GM18858 (cell line): ENCODE results near the gene CACNA1I.
"Not testable (repeated sequence)": the region's sequence is repeated elsewhere in the genome, so short reads cannot be mapped to it uniquely, and the experiment has no call there.

Source experiments
- ATAC-seq: cut with Tn5 transposase; IDR thresholded peaks from one replicate; pipeline ENCODE4 v1.9.1; 2021; ENCODE audit not compliant: unreplicated experiment

CACNA1I gene

DNA sequence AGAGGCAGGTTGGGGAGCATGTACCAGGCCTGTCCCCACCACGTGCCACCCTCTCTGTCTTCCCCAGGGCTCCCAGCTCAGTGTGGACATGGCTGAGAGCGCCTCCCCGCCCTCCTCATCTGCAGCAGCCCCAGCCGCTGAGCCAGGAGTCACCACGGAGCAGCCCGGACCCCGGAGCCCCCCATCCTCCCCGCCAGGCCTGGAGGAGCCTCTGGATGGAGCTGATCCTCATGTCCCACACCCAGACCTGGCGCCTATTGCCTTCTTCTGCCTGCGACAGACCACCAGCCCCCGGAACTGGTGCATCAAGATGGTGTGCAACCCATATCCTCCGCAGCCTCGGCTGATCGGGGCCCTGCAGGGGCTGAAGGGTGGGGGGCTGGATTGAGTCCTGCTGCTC is at the start of gene CACNA1I:
TSS of gene CACNA1I (plus strand) at position 89 of the 400 bp plus-strand sequence. CDS start at position 89, 0 bp downstream.
- ATAC-seq: no peak

GRCh38 chr22:39521106-39521885 is 49.3 kb upstream of the CACNA1I start:
- peak; percentile 5 for ATAC-seq

GRCh38 chr22:39522091-39522490 is 48.5 kb upstream of the CACNA1I start:
- ATAC-seq: not testable (repeated sequence)

DNA sequence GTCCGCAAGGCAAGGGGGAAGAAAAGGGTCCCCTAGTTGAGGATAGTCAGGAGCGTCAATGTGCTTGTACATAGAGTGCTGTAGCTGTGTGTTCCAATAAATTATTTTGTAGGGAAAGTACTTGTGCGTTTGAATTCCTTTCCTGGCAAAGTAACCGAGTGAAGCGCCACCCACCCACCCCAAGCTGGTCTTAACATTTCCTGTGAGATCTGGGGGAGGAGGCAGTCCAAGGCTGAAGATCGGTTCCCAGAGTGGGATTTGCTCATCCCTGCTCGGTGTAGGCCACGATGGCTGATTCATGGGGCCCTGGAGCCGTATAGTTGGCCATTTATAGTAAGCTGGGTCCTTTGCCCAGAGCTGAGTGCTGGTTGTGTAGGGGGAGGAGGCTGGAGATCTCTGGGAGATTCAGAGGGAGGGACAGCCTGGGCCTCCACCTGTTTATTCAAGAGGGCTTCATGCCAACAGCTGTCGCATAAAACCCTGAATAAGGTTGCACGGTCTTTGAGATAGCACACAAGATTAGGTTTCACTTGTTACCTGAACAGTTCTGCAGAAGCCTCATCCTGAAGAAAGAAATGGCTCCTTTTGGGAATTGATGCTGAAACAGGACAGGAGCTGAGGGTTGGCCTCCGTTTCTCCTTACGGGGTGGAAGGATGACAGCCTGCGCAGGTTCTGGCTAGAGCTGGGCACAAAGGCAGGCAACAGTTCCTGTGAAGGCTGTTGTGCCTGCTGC is 47.8 kb upstream of the CACNA1I start:
- ATAC-seq: no peak

GRCh38 chr22:39524089-39524752 is 46.3 kb upstream of the CACNA1I start:
- ATAC-seq: no peak

- ATAC-seq: no peak
Measured at GRCh38 chr22:39524753-39525657, 45.5 kb upstream of the CACNA1I start.

DNA sequence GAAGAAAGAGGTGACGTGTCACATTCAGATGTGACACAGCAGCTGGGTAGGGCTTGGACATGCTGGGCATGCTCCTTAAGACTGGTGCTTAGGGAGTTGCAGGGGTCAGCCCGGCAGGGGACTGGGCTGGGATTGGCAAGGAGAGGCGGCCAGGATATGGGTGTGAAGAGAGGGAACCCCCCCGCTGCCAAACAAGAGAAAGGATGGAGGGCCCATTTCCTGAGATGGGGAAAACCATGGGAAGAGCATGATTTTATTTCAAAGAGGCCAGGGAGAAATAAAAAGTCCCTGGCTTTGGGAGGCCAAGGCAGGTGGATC is 44.9 kb upstream of the CACNA1I start:
- ATAC-seq: no peak

GRCh38 chr22:39526736-39527171 is 43.8 kb upstream of the CACNA1I start:
- no peak for ATAC-seq

GRCh38 chr22:39527481-39527961 is 43.0 kb upstream of the CACNA1I start:
- ATAC-seq: no peak

- no peak for ATAC-seq
Measured at GRCh38 chr22:39528080-39528661, 42.4 kb upstream of the CACNA1I start.

GRCh38 chr22:39528681-39529486 is 41.7 kb upstream of the CACNA1I start:
- ATAC-seq: no peak

GRCh38 chr22:39529487-39529851 is 41.1 kb upstream of the CACNA1I start:
- ATAC-seq: no peak

DNA sequence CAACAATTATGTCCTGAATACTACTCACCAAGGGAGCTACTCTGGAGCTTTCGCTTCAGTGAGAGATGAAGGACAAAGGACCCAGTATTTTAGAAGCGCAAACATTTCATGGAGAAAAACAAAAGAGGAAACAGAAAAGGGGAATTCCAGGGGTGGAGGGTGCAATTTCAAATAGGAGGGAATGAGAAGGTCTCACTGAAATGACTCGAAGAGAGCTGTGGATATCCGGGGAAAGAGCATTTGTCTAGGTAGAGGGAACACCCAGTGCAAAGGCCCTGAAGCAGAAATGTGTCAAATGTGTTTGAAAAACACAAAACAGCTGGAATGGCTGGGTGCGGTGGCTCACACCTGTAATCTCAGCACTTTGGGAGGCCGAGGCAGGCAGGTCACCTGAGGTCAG is 40.4 kb upstream of the CACNA1I start:
- ATAC-seq: no peak

DNA sequence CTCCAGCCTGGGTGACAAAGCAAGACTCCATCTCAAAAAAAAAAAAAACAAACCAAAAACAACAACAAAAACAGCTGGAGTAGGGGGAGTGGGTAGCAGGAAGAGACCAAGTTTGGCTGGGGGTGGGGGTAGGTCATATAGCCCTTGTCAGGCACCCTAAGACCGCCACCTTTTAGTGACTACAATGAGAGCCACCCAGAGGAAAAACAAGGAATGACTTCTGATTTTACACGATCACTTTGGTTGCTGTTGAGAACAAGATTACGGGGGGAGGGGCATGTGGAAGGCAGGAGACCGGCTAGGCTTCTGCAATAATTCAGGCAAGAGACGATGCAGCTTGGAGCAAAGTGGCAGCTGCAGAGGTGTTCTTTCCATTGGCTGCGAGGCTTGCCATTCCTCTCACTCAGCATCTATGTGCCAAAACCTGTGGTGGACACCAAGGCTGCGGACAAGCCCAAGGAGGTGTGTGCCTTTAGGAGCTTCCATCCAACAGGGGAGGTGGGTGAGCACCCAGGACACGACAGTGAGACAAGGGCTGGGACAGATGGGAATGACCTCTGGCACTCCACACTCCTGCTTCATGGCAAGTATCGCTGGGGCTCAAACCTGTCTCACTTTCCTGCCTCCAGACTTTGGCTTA is 39.7 kb upstream of the CACNA1I start:
- no peak for ATAC-seq

DNA sequence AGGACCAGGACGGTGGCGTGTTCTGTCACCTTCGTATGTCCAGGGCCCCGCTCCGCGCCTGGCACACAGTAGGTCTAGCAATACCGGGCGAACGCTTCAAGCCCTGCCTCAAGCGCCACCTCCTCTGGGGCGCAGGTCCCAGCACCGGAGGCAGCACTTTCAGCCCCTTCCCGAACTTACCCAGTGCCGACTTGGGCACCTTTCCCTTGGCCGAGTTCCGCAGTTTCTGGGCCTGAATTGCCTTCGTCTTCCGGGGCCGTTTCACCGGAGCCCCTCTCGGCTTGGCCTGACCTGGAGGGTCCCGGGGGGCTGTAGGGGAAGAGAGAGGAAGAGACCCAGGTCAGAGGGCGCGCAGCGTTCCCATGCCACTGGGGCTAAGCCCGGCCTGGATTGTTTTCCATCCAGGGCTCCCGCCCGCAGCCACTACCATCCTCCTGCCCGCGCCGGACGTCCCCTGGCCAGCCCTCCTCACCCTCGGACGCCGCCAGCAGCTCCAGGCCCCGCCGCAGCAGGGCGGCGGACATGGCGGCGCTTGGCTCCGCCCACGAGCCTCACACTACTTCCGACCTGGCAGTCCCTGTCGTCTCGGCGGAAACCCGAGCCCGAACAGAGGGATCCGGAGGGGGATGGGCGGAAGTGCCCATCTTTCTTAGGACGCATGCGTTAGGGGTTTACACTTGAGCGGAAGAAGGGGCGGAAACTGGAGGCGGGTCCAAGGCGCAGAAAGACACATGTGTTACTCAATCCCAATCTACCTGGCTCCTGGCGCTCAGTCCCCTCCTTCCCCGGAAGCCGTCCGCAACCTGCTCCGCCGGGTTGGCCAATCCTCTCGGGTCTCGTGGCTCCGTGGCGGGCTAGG is 38.1 kb upstream of the CACNA1I start, which contains the start of gene RPS19BP1:
TSS of gene RPS19BP1 (minus strand) at position 534 of the 859 bp plus-strand sequence. CDS start at position 524, 10 bp downstream.
- ATAC-seq: peak; percentile 59

GRCh38 chr22:39534092-39534506 is 36.5 kb upstream of the CACNA1I start:
- ATAC-seq: no peak

DNA sequence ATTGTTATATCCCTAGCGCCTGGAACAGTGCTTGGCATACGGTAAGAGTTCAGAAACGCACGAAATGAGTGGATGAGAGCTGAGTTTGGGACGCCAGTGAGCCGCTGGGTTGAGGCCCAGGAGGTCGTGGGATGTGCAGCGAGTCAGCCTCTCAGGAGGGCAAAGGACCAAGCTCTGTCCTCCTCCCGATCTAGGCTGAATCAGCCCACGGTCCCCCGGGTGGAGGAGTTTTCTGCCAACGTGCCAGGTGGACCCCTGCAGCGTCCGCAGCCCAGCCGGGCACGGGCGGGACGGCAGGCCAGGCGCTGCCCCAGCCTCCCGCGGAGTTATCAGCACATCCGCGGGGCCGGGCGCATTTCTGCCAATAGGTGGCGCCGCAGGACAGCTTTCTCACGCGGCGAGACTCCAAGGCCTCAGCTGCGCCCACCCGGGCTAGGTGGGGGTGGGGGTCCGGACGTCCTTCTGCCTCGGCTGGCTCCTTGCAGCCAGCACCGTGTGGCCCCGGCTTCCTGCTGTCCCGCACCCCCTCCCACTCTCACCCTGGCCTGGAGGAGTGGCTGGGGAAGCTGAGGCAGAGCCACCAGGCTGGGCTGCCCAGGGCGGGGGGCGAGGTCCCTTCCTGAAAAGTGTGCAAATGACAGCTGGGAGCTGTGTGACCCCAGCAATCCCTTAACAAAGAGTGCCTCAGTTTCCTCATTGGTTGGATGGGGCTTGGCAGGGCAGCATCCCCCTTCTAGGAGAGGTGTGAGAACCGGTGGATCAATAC is 35.8 kb upstream of the CACNA1I start:
- no peak for ATAC-seq
